ENCODE measurements around the gene NAPA. TPM values are rescaled to one million over a fixed set of nuclear protein-coding genes. Genes with fewer than 3 reads are reported as not detected.

NAPA gene
- total RNA-seq, 5 donors from 2014 or later (not counting 1 experiment from before 2014, with no cell fraction given): 81.1 to 119 (median 86.7) TPM

GRCh38 chr19:47540748-47541147 is 25.9 kb upstream of the NAPA start:
- H3K36me3 ChIP-seq (ENCODE audit: control insufficient read depth in 2 of 2, extremely low read depth in 1 of 2, insufficient read depth in 1 of 2, low read length in 1 of 2): no peaks in the 10 kb centered on the region
- no peaks in the 10 kb centered on the region for H3K9me3 ChIP-seq
- ATAC-seq (replicated peaks in 1 of 4): no peak
- H3K27ac Mint-ChIP-seq: peak overlapping the region in 1 of 2 donors; percentile 2
- H3K4me3 ChIP-seq (ENCODE audit: control insufficient read depth in 1 of 2, extremely low read depth in 1 of 2, low read length in 1 of 2): no peak overlapping the region
- no peak overlapping the region for H3K4me3 Mint-ChIP-seq
- H3K36me3 Mint-ChIP-seq: no peaks in the 10 kb centered on the region
- H3K27me3 ChIP-seq (replicated peaks in 1 of 2; ENCODE audit: control insufficient read depth in 2 of 2, extremely low read depth in 1 of 2, insufficient read depth in 2 of 2, low read length in 1 of 2): peaks cover 0 to 32% of the 10 kb centered on the region in 2 experiments
- H3K27ac ChIP-seq (ENCODE audit: low read length): peak overlapping the region; percentile 67
- CTCF ChIA-PET: interaction anchor here in 1 of 2 donors (0.6 kb wide), 1 partner anchor 518 kb away, joined by 4 read pairs; no protein-coding TSS in a partner anchor
- POLR2A ChIA-PET: no interaction called here
- DNase-seq: peak in 1 of 35 experiments; percentile 46
- H3K4me1 ChIP-seq (ENCODE audit: control insufficient read depth in 1 of 2, extremely low read depth in 1 of 2, insufficient read depth in 2 of 2, low read length in 2 of 2): peaks cover 2 to 49% of the 10 kb centered on the region in 2 experiments
- no peaks in the 10 kb centered on the region for H3K9me3 Mint-ChIP-seq
- WGBS (ENCODE audit: insufficient coverage): 83% methylated on average over 1 of the region's 4 CpGs
- peaks cover 0 to 6% of the 10 kb centered on the region in 2 donors for H3K27me3 Mint-ChIP-seq
- peaks cover 17 to 28% (median 19%) of the 10 kb centered on the region in 3 donors for H3K4me1 Mint-ChIP-seq

DNA sequence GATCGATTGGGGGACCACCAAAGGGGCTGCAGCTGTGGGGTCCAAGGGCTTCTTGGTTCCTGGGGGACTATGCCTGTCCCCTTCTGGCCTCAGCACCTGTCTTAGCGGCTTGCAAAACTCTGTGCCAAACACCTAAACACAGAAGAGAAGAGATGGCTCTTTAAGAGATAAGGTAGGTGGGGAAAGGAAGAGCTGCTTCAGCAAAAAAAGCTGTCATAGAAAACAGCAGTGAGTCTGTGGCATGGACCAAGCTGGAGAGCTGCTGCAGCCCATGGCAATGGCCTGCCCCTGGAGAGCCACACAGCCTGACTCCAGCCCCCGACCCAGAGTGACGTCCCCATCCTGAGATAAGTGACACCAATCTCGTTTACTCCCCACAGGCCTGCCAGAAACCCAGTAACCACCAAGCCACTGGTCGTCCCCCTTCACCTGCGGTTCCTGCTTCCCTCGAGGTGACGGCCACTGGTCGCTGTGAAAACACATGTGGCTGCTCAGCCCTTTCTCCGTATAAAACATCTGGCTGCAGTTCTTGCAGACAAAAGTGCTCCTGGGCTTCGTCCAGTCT is 25.0 kb upstream of the NAPA start:
- Histone ChIP-seq H3K9me3 (no peaks in the 10 kb centered on the region), H3K36me3 (ENCODE audit: control insufficient read depth in 2 of 2, extremely low read depth in 1 of 2, insufficient read depth in 1 of 2, low read length in 1 of 2) (no peaks in the 10 kb centered on the region), H3K4me1 (ENCODE audit: control insufficient read depth in 1 of 2, extremely low read depth in 1 of 2, insufficient read depth in 2 of 2, low read length in 2 of 2) (peaks cover 2 to 40% of the 10 kb centered on the region in 2 experiments), H3K27me3 (replicated peaks in 1 of 2; ENCODE audit: control insufficient read depth in 2 of 2, extremely low read depth in 1 of 2, insufficient read depth in 2 of 2, low read length in 1 of 2) (peaks cover 0 to 23% of the 10 kb centered on the region in 2 experiments), H3K27ac (ENCODE audit: low read length) (peak overlapping the region; percentile 67), H3K4me3 (ENCODE audit: control insufficient read depth in 1 of 2, extremely low read depth in 1 of 2, low read length in 1 of 2) (no peak overlapping the region)
- peak overlapping the region in 2 of 3 donors; percentile 23 to 49 for H3K4me3 Mint-ChIP-seq
- POLR2A ChIA-PET: no interaction called here
- ATAC-seq (replicated peaks in 1 of 4) (peak in 1 of 4 experiments; percentile 17), DNase-seq (peak in 27 of 35 experiments; percentile 6 to 55 (median 27))
- H3K36me3 Mint-ChIP-seq: no peaks in the 10 kb centered on the region
- H3K9me3 Mint-ChIP-seq: no peaks in the 10 kb centered on the region
- H3K4me1 Mint-ChIP-seq: peaks cover 17 to 28% (median 19%) of the 10 kb centered on the region in 3 donors
- H3K27ac Mint-ChIP-seq: peak overlapping the region; percentile 68 to 76
- WGBS (ENCODE audit: insufficient coverage): 48% methylated on average over 10 of the region's 12 CpGs
- CTCF ChIA-PET: interaction anchor here in 1 of 2 donors (0.7 kb wide), 1 partner anchor 191 kb away, joined by 3 read pairs; the partner anchor contains the start of gene DHX34
- H3K27me3 Mint-ChIP-seq: peaks cover 0 to 6% of the 10 kb centered on the region in 2 donors

DNA sequence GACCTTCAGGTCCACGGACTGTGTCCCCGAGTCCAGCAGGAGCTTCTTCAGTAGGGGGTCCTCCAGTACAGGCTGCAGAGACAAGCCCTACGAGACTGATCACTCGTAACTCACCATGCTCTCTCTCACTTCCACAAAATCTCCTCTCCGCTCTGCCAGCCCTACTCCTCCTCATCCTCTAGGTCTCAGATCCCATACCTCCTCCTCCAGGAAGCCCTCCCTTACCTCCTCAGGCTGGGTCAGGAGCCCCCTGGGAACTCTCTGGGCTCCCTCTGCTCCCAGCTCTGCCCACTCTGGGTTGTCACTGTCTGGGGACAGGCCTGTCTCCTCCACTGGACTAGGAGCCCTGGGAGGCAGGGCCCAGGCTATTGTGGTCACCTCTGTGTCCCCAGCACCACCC is 23.9 kb upstream of the NAPA start:
- no peak overlapping the region for H3K4me3 Mint-ChIP-seq
- ATAC-seq (replicated peaks in 1 of 4) (no peak), DNase-seq (no peak)
- H3K9me3 ChIP-seq: no peaks in the 10 kb centered on the region
- peaks cover 17 to 25% (median 19%) of the 10 kb centered on the region in 3 donors for H3K4me1 Mint-ChIP-seq
- H3K27ac ChIP-seq (ENCODE audit: low read length): no peak overlapping the region
- H3K27me3 ChIP-seq (replicated peaks in 1 of 2; ENCODE audit: control insufficient read depth in 2 of 2, extremely low read depth in 1 of 2, insufficient read depth in 2 of 2, low read length in 1 of 2): peaks cover 0 to 12% of the 10 kb centered on the region in 2 experiments
- H3K27ac Mint-ChIP-seq: no peak overlapping the region
- no peak overlapping the region for H3K4me3 ChIP-seq (ENCODE audit: control insufficient read depth in 1 of 2, extremely low read depth in 1 of 2, low read length in 1 of 2)
- no peaks in the 10 kb centered on the region for H3K36me3 Mint-ChIP-seq
- no peaks in the 10 kb centered on the region for H3K9me3 Mint-ChIP-seq
- H3K36me3 ChIP-seq (ENCODE audit: control insufficient read depth in 2 of 2, extremely low read depth in 1 of 2, insufficient read depth in 1 of 2, low read length in 1 of 2): no peaks in the 10 kb centered on the region
- peaks cover 0 to 1% of the 10 kb centered on the region in 2 donors for H3K27me3 Mint-ChIP-seq
- POLR2A ChIA-PET: interaction anchor here in 1 of 2 donors (0.5 to 0.7 kb wide), 2 partner anchors 150 to 678 kb away, joined by 3 read pairs; partner anchors contain the start of gene ARHGAP35
- peaks cover 2 to 39% of the 10 kb centered on the region in 2 experiments for H3K4me1 ChIP-seq (ENCODE audit: control insufficient read depth in 1 of 2, extremely low read depth in 1 of 2, insufficient read depth in 2 of 2, low read length in 2 of 2)
- CTCF ChIA-PET: interaction anchor here in 1 of 2 donors (0.5 kb wide), 1 partner anchor 1733 kb away, joined by 4 read pairs; no protein-coding TSS in a partner anchor
- WGBS (ENCODE audit: insufficient coverage): 95% methylated on average over 4 of the region's 5 CpGs

GRCh38 chr19:47537493-47537892 is 22.6 kb upstream of the NAPA start:
- POLR2A ChIA-PET: no interaction called here
- peaks cover 17 to 25% (median 19%) of the 10 kb centered on the region in 3 donors for H3K4me1 Mint-ChIP-seq

DNA sequence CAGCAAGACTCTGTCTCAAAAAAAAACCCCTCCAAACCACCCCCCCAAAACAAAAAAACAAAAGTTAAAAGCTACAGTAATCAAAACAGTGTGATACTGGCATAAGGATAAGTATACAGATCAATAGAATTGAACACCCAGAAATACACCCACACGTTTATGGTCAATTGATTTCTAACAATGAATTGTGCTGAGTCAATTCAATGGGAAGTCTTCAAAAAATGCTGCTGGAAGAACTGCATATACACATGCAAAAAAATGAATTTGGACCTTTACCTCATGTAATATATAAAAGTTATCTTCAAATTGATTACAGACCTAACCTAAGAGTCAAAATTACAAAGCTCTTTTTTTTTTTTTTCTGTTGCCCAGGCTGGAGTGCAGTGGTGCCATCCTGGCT is 19.8 kb upstream of the NAPA start:
- no peaks in the 10 kb centered on the region for H3K9me3 ChIP-seq
- peaks cover 0 to 14% of the 10 kb centered on the region in 2 experiments for H3K27me3 ChIP-seq (replicated peaks in 1 of 2; ENCODE audit: control insufficient read depth in 2 of 2, extremely low read depth in 1 of 2, insufficient read depth in 2 of 2, low read length in 1 of 2)
- ChIA-PET CTCF (no interaction called here), POLR2A (interaction anchor here (0.6 kb wide), 2 partner anchors 140 to 213 kb away, joined by 3 to 5 read pairs; no protein-coding TSS in a partner anchor)
- no peak overlapping the region for H3K27ac ChIP-seq (ENCODE audit: low read length)
- H3K9me3 Mint-ChIP-seq: no peaks in the 10 kb centered on the region
- peaks cover 0 to 9% of the 10 kb centered on the region in 2 experiments for H3K4me1 ChIP-seq (ENCODE audit: control insufficient read depth in 1 of 2, extremely low read depth in 1 of 2, insufficient read depth in 2 of 2, low read length in 2 of 2)
- no peaks in the 10 kb centered on the region for H3K27me3 Mint-ChIP-seq
- no peaks in the 10 kb centered on the region for H3K36me3 ChIP-seq (ENCODE audit: control insufficient read depth in 2 of 2, extremely low read depth in 1 of 2, insufficient read depth in 1 of 2, low read length in 1 of 2)
- no CpG with 5 or more reads among the region's 1 CpG for WGBS (ENCODE audit: insufficient coverage)
- no peaks in the 10 kb centered on the region for H3K36me3 Mint-ChIP-seq
- H3K4me3 Mint-ChIP-seq: no peak overlapping the region
- H3K4me1 Mint-ChIP-seq: peaks cover under 1 to 3% (median 2%) of the 10 kb centered on the region in 3 donors
- no peak for DNase-seq
- H3K4me3 ChIP-seq (ENCODE audit: control insufficient read depth in 1 of 2, extremely low read depth in 1 of 2, low read length in 1 of 2): no peak overlapping the region
- no peak for ATAC-seq (replicated peaks in 1 of 4)
- no peak overlapping the region for H3K27ac Mint-ChIP-seq

More at GRCh38 chr19:47537493-47537892, 22.6 kb upstream of the NAPA start:
- no peak for ATAC-seq (replicated peaks in 1 of 4)
- 96% methylated on average over 3 of the region's 4 CpGs for WGBS (ENCODE audit: insufficient coverage)
- DNase-seq: no peak
- H3K4me3 ChIP-seq (ENCODE audit: control insufficient read depth in 1 of 2, extremely low read depth in 1 of 2, low read length in 1 of 2): no peak overlapping the region
- H3K9me3 Mint-ChIP-seq: no peaks in the 10 kb centered on the region
- no peaks in the 10 kb centered on the region for H3K9me3 ChIP-seq
- no peak overlapping the region for H3K4me3 Mint-ChIP-seq
- no peaks in the 10 kb centered on the region for H3K36me3 ChIP-seq (ENCODE audit: control insufficient read depth in 2 of 2, extremely low read depth in 1 of 2, insufficient read depth in 1 of 2, low read length in 1 of 2)
- H3K27ac ChIP-seq (ENCODE audit: low read length): no peak overlapping the region
- H3K36me3 Mint-ChIP-seq: no peaks in the 10 kb centered on the region
- peaks cover 2 to 36% of the 10 kb centered on the region in 2 experiments for H3K4me1 ChIP-seq (ENCODE audit: control insufficient read depth in 1 of 2, extremely low read depth in 1 of 2, insufficient read depth in 2 of 2, low read length in 2 of 2)
- H3K27me3 ChIP-seq (replicated peaks in 1 of 2; ENCODE audit: control insufficient read depth in 2 of 2, extremely low read depth in 1 of 2, insufficient read depth in 2 of 2, low read length in 1 of 2): peaks cover 0 to 6% of the 10 kb centered on the region in 2 experiments
- no peak overlapping the region for H3K27ac Mint-ChIP-seq
- H3K27me3 Mint-ChIP-seq: no peaks in the 10 kb centered on the region
- CTCF ChIA-PET: no interaction called here

- Mint-ChIP-seq H3K4me3 (no peak overlapping the region), H3K4me1 (no peaks in the 10 kb centered on the region), H3K36me3 (no peaks in the 10 kb centered on the region), H3K27ac (no peak overlapping the region), H3K27me3 (no peaks in the 10 kb centered on the region), H3K9me3 (no peaks in the 10 kb centered on the region)
- Histone ChIP-seq H3K36me3 (ENCODE audit: control insufficient read depth in 2 of 2, extremely low read depth in 1 of 2, insufficient read depth in 1 of 2, low read length in 1 of 2) (no peaks in the 10 kb centered on the region), H3K27ac (ENCODE audit: low read length) (no peak overlapping the region), H3K4me1 (ENCODE audit: control insufficient read depth in 1 of 2, extremely low read depth in 1 of 2, insufficient read depth in 2 of 2, low read length in 2 of 2) (no peaks in the 10 kb centered on the region), H3K9me3 (no peaks in the 10 kb centered on the region), H3K4me3 (ENCODE audit: control insufficient read depth in 1 of 2, extremely low read depth in 1 of 2, low read length in 1 of 2) (no peak overlapping the region), H3K27me3 (replicated peaks in 1 of 2; ENCODE audit: control insufficient read depth in 2 of 2, extremely low read depth in 1 of 2, insufficient read depth in 2 of 2, low read length in 1 of 2) (peaks cover 0 to 8% of the 10 kb centered on the region in 2 experiments)
- WGBS (ENCODE audit: insufficient coverage): 35% methylated on average over 5 of the region's 14 CpGs
- ATAC-seq (replicated peaks in 1 of 4) (no peak), DNase-seq (no peak)
- ChIA-PET CTCF (interaction anchor here in 1 of 2 donors (1.0 kb wide), 1 partner anchor 12 kb away, joined by 3 read pairs; no protein-coding TSS in a partner anchor), POLR2A (interaction anchor here in 1 of 2 donors (0.7 kb wide), 1 partner anchor 16 kb away, joined by 10 read pairs; no protein-coding TSS in a partner anchor)
Observed at GRCh38 chr19:47531640-47532387, 17.0 kb upstream of the NAPA start.

All from T-cell (primary cell).